ENCODE results near the gene BATF3. TPM values are rescaled to one million over a fixed set of nuclear protein-coding genes. Genes with fewer than 3 reads are reported as not detected.

BATF3 gene
- total RNA-seq, 2 experiments from 2014 or later, result 31.3 to 32.6 TPM

DNA sequence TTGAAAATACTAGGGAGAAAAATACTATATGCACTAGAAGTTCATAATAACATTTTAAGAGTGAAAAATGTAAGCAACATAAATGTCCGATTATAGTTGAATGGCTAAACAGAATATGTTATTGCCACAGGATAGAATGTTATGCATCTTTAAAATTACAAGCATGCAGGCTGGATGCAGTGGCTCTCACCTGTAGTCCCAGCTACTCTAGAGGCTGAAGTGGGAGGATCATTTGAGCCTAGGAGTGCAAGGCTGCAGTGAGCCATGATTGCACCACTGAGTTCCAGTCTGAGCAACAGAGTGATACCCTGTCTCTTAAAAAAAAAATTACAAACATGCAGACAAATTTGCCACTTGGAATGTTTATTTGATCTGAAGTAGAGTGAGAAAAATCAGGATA, 3.0 kb upstream of the BATF3 start:
- H3K27ac Mint-ChIP-seq, result no peak overlapping the region
- H3K9me3 Mint-ChIP-seq (ENCODE audit: insufficient read depth), result no peaks in the 10 kb centered on the region
- CTCF ChIA-PET, result interaction anchor here (1.0 to 4.5 kb wide), 5 partner anchors 13 to 78 kb away, joined by 3 to 47 read pairs (median 4); no protein-coding TSS in a partner anchor
- H3K4me3 Mint-ChIP-seq, result no peak overlapping the region
- POLR2A ChIA-PET, result no interaction called here
- ATAC-seq (no peak), DNase-seq (no peak)
- no peaks in the 10 kb centered on the region for H3K36me3 Mint-ChIP-seq (ENCODE audit: low read depth)
- peaks cover 5% of the 10 kb centered on the region for H3K27me3 Mint-ChIP-seq (ENCODE audit: low read depth)
- peaks cover 31% of the 10 kb centered on the region for H3K4me1 Mint-ChIP-seq (ENCODE audit: low read depth)

DNA sequence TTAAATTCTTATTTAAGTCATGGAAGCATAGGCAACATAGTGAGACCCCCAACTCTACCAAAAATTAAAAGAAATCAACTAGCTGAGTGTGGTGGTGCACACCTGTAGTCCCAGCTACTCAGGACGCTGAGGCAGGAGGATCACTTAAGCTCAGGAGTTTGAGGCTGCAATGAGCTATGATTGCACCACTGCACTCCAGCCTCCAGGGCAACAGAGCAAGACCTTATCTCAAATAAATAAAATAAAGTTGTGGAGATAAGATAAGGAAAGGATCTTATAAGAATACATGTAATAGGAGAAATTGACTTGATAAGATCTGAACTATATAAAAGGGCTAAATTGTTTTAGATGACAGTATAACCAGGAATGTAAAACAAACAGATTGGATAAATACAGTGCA, 2.3 kb upstream of the BATF3 start:
- Mint-ChIP-seq H3K36me3 (ENCODE audit: low read depth) (no peaks in the 10 kb centered on the region), H3K27ac (no peak overlapping the region), H3K4me3 (no peak overlapping the region), H3K9me3 (ENCODE audit: insufficient read depth) (no peaks in the 10 kb centered on the region), H3K27me3 (ENCODE audit: low read depth) (peaks cover 5% of the 10 kb centered on the region), H3K4me1 (ENCODE audit: low read depth) (peaks cover 38% of the 10 kb centered on the region)
- POLR2A ChIA-PET, result interaction anchor here (1.0 kb wide), 1 partner anchor 11 kb away, joined by 3 read pairs; no protein-coding TSS in a partner anchor
- CTCF ChIA-PET, result interaction anchor here (0.5 to 4.5 kb wide), 16 partner anchors 12 to 246 kb away, joined by 3 to 47 read pairs (median 4); partner anchors contain the start of genes NSL1 and TATDN3
- DNase-seq (no peak), ATAC-seq (no peak)

DNA sequence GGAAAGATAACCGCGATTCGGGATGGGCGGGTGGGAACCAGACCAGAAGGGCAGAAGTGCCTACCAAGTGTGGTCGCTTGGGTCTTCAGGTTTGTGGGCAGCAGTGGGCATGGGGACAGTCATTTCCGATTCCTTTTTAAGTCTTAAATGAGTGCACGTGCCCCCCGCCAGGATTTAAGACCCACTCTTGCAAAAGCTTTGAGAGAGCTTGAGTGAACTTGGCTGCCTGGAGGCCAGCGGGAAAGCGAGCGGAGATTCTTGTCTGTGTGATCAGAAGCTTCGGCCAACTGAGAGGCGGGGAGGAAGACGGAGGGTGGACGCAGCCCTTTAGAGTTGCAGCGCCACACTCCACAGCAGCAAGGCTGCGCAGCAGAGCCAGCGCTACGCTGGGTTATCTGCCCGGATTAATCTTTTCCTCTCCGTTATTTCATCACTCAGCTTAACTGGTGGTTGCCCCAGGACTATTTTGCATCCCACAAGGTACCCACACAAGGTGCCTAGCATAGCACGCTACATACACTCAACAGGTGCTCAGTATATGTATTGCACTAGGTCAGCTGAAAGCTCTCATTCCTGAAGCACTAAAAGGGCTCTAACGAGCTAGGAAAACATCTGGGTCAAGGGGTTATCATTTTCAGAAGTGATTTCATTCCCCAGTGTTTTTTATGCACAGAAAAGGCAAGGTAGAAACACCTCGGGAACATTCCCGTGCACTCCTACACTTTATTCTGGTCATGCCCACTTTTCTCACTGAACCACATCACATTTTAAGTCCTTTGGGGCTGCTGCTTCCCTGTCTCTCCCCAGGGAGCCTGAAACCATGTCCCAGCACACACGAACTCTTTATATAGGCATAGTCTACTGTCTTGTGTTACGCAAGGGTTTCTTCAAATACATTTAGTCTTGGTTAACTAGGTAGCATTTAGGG, 1.5 kb upstream of the BATF3 start:
- peaks cover 5% of the 10 kb centered on the region for H3K27me3 Mint-ChIP-seq (ENCODE audit: low read depth)
- peak overlapping the region; percentile 87 for H3K4me3 Mint-ChIP-seq
- peaks cover 4% of the 10 kb centered on the region for H3K36me3 Mint-ChIP-seq (ENCODE audit: low read depth)
- peaks cover 46% of the 10 kb centered on the region for H3K4me1 Mint-ChIP-seq (ENCODE audit: low read depth)
- POLR2A ChIA-PET, result interaction anchor here (1.0 to 1.5 kb wide), 3 partner anchors 10 to 37 kb away, joined by 3 to 4 read pairs (median 3); no protein-coding TSS in a partner anchor
- ATAC-seq (no peak), DNase-seq (peak; percentile 36)
- H3K9me3 Mint-ChIP-seq (ENCODE audit: insufficient read depth), result no peaks in the 10 kb centered on the region
- peak overlapping the region; percentile 74 for H3K27ac Mint-ChIP-seq
- CTCF ChIA-PET, result interaction anchor here (0.5 to 4.5 kb wide), 21 partner anchors 9 to 245 kb away, joined by 3 to 47 read pairs (median 3); partner anchors contain the start of genes NSL1 and TATDN3

DNA sequence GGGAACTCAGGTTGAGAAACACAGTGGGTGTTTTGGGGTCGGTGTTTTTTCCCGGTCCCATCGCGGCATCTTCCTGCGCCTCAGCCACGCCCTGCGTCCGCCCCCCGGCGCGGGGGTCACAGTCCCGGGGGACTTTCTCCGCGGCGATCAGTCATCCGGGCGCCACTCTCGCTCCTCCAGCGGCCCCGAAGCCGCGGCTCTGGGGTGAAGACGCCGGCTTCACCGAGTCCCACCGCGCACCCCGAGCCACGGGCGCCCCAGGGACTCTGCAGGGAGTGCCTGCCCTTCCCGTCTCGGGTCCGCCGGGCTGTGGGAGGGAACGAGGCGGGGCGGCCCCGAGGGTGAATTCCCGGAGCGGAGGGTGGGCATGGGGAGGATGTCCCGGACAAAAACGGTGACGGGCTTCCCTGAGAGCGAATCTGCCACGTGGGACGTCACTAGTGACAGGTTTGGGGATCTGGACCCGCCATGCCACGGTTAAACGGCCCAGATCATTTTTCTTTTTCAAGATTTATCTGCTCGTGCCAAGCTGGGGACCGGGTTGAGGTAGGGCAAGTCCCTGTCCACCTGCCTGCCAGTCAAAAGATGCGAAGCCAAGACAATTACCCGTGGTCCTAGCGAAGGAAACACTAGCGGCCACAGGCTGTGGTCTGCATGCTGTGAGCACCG, 717 bp upstream of the BATF3 start:
- CTCF ChIA-PET, result interaction anchor here (0.8 to 4.5 kb wide), 10 partner anchors 10 to 245 kb away, joined by 3 to 47 read pairs (median 5); partner anchors contain the start of genes NSL1 and TATDN3
- Mint-ChIP-seq H3K27me3 (ENCODE audit: low read depth) (peaks cover 5% of the 10 kb centered on the region), H3K4me3 (peak overlapping the region; percentile 87), H3K9me3 (ENCODE audit: insufficient read depth) (no peaks in the 10 kb centered on the region), H3K4me1 (ENCODE audit: low read depth) (peaks cover 52% of the 10 kb centered on the region), H3K27ac (peak overlapping the region; percentile 74), H3K36me3 (ENCODE audit: low read depth) (peaks cover 12% of the 10 kb centered on the region)
- ATAC-seq (peak; percentile 43), DNase-seq (peak; percentile 52)
- POLR2A ChIA-PET, result interaction anchor here (1.4 to 1.5 kb wide), 2 partner anchors 11 to 38 kb away, joined by 3 to 4 read pairs; no protein-coding TSS in a partner anchor

DNA sequence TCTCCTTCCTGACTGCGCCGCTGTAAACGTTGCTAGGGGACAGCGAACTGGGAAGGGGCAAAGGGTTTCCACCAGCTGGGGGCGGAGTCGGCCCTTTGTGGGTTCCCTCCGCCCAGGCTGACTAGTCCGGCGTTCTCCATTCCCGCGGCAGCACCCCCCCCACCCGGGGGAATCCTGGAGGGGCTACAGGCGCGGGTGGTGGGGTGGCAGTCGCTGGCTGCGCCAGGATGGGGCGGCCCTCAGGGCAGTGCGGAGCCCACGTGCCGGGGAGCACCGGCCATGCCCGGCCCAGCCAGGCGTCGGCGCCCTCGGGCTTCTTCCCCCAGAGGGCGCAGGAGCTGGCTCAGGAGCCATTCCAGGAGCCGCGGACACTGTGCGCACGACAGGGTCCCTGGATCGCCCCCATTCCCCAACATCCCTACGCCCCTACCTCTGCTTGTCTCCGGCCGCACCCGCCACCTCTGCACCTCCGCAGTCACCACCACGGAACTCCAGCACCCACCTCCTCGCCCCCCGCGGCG, 476 bp downstream of the BATF3 start:
- peaks cover 52% of the 10 kb centered on the region for H3K4me1 Mint-ChIP-seq (ENCODE audit: low read depth)
- peak overlapping the region; percentile 80 for H3K27ac Mint-ChIP-seq
- ChIA-PET CTCF (interaction anchor here (0.6 to 4.1 kb wide), 17 partner anchors 8 to 243 kb away, joined by 3 to 37 read pairs (median 4); no protein-coding TSS in a partner anchor), POLR2A (interaction anchor here (0.8 to 1.1 kb wide), 2 partner anchors 15 to 308 kb away, joined by 3 to 4 read pairs; no protein-coding TSS in a partner anchor)
- ATAC-seq (peak; percentile 82), DNase-seq (peak; percentile 64)
- H3K27me3 Mint-ChIP-seq (ENCODE audit: low read depth), result peaks cover 5% of the 10 kb centered on the region
- H3K36me3 Mint-ChIP-seq (ENCODE audit: low read depth), result peaks cover 20% of the 10 kb centered on the region
- H3K9me3 Mint-ChIP-seq (ENCODE audit: insufficient read depth), result no peaks in the 10 kb centered on the region
- H3K4me3 Mint-ChIP-seq, result peak overlapping the region; percentile 87

DNA sequence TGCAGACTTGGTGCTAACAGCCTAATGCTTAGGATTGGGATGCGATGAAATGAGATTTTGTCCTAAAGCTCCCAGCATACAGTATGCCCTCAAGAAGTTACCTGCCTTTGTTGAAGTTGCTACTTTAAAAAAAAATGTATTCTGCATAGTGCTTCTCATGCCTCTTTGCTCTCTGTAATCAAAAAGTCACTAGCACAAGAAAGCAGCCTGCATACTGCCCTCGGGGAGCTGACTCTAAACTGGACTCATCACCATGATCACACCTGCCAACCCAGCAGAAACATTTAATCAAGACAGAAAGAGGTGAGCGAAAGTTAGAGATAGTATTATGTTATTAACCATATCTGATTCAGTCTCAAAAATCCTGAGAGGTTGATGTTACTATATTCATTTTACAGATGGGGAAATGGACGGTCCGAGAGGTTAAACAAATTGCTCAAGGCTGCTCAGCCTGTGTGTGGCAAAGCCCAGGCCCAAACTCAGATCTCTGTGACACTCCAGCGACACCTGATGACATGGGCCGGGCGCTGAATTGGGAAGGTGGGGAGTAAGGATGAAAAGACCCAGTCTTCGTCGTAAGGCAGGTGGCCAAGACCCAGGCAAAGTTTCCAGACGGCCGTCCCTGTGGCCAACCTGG, 1.1 kb downstream of the BATF3 start:
- ATAC-seq (no peak), DNase-seq (no peak)
- peaks cover 52% of the 10 kb centered on the region for H3K4me1 Mint-ChIP-seq (ENCODE audit: low read depth)
- H3K27ac Mint-ChIP-seq, result peak overlapping the region; percentile 78
- ChIA-PET POLR2A (interaction anchor here (0.8 to 1.1 kb wide), 2 partner anchors 15 to 308 kb away, joined by 3 to 4 read pairs; no protein-coding TSS in a partner anchor), CTCF (interaction anchor here (0.8 to 4.1 kb wide), 21 partner anchors 8 to 243 kb away, joined by 3 to 37 read pairs (median 5); no protein-coding TSS in a partner anchor)
- peaks cover 5% of the 10 kb centered on the region for H3K27me3 Mint-ChIP-seq (ENCODE audit: low read depth)
- no peaks in the 10 kb centered on the region for H3K9me3 Mint-ChIP-seq (ENCODE audit: insufficient read depth)
- H3K36me3 Mint-ChIP-seq (ENCODE audit: low read depth), result peaks cover 22% of the 10 kb centered on the region
- H3K4me3 Mint-ChIP-seq, result peak overlapping the region; percentile 87

DNA sequence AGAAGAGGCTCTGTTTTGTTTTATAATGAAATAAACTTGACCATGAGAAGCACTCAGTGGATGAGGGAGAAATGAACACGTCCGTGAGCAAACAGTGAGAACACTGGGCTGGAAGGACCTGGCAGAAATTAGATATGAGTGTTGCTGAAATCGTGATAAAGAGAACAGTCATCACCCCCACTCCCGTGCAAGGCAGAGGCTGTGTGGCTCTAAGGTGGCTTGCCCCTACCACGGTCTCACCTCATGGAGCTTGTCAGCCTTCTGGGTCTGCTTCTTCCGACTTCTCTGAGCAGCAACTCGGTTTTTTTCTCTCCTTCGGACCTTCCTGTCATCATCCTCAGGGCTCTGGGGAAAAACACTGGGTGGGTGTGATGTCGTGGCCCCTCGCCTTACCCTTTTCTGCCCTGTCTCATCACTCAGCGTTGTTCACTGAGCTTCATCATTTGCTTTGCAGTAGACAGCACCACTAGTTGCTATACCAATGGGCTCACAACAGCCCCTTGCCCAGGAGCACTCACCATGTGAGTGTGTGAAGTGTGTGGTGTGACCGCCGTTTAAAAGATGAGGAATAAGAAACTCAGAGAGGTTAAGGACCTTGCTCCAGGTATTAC, 2.8 kb downstream of the BATF3 start:
- ChIA-PET CTCF (interaction anchor here (1.2 to 4.1 kb wide), 10 partner anchors 19 to 220 kb away, joined by 3 to 37 read pairs (median 6); no protein-coding TSS in a partner anchor), POLR2A (no interaction called here)
- H3K27ac Mint-ChIP-seq, result peak overlapping the region; percentile 30
- H3K4me1 Mint-ChIP-seq (ENCODE audit: low read depth), result peaks cover 42% of the 10 kb centered on the region
- no peak for ATAC-seq
- H3K9me3 Mint-ChIP-seq (ENCODE audit: insufficient read depth), result no peaks in the 10 kb centered on the region
- peaks cover 28% of the 10 kb centered on the region for H3K36me3 Mint-ChIP-seq (ENCODE audit: low read depth)
- peaks cover 5% of the 10 kb centered on the region for H3K27me3 Mint-ChIP-seq (ENCODE audit: low read depth)
- DNase-seq, result no peak
- H3K4me3 Mint-ChIP-seq, result peak overlapping the region; percentile 7

DNA sequence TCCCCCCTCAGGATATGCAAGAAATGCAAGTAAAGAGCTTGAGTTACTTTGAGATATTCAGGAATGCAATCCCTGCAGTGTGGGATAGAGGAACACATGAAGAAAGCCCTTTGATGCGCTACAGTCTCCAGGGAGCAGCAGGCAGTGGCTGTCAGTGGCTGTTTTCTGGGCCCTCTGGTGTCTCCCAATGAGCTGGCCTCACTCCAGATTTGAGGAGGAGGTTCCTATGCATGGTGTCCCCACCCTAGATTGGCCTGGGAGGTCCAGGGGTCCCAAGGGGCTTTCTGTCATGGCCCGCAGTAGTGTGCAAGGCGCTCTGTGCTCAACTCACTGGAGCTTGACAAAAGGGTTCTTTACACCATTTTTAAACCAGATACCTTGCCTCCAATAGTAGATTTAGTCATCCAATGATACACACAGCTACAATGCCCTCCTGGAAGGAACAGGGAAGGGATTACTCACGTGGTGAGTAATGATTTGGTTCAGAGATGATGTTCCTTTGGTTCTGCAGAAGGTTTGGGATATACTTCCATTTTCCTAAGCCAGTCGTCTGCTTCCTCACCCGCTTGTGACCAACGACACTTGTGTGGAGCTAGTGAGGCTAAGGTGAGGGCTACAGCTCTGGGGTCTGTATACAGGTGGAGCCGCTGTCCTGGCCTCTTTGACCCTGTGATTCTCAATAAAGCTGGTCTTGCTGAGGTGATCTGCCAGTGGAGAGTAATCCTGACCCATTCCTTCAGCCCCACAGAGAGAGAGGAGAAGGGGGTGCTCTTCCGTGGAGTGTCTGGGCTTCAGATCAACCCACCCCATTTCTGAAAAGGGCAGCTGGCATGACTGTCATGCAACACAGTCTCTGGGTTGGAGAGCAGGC, 6.6 kb downstream of the BATF3 start:
- H3K4me1 Mint-ChIP-seq (ENCODE audit: low read depth), result peaks cover 28% of the 10 kb centered on the region
- ChIA-PET CTCF (interaction anchor here (1.4 to 3.7 kb wide), 2 partner anchors 28 to 89 kb away, joined by 5 to 15 read pairs; no protein-coding TSS in a partner anchor), POLR2A (interaction anchor here (1.7 kb wide), 1 partner anchor 9 kb away, joined by 4 read pairs; no protein-coding TSS in a partner anchor)
- no peaks in the 10 kb centered on the region for H3K9me3 Mint-ChIP-seq (ENCODE audit: insufficient read depth)
- no peaks in the 10 kb centered on the region for H3K27me3 Mint-ChIP-seq (ENCODE audit: low read depth)
- no peak for DNase-seq
- no peak overlapping the region for H3K27ac Mint-ChIP-seq
- H3K36me3 Mint-ChIP-seq (ENCODE audit: low read depth), result peaks cover 31% of the 10 kb centered on the region
- no peak for ATAC-seq
- H3K4me3 Mint-ChIP-seq, result no peak overlapping the region

DNA sequence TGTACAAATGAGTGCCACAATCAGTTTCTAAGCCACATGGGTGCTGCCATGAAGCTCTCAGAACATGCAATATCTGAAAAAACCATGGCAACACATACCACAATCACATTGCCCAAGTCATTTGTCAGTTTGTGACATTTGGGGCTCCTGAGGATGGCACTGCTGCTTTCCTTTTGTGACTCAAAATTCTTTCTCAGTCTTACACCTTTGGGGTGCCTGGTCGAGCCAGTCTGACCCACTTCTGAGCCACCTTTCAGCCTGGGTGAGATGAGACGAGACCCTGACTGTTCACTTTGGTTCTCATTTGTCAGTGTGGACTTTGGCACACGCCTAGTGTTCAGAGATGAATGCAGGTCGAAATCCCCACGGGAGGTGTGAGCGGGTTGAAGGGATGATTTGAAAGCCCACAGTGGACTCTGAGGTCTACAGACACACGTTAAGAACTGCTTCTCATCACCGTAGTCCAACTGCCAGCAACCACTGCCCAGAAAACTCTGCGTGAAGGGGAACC, 8.0 kb downstream of the BATF3 start:
- Mint-ChIP-seq H3K36me3 (ENCODE audit: low read depth) (peaks cover 39% of the 10 kb centered on the region), H3K4me1 (ENCODE audit: low read depth) (peaks cover 26% of the 10 kb centered on the region), H3K4me3 (no peak overlapping the region), H3K9me3 (ENCODE audit: insufficient read depth) (no peaks in the 10 kb centered on the region), H3K27ac (no peak overlapping the region), H3K27me3 (ENCODE audit: low read depth) (no peaks in the 10 kb centered on the region)
- CTCF ChIA-PET, result interaction anchor here (1.2 to 3.7 kb wide), 5 partner anchors 7 to 90 kb away, joined by 3 to 15 read pairs (median 5); partner anchors contain the start of gene BATF3
- ATAC-seq, result peak; percentile 38
- DNase-seq, result no peak
- POLR2A ChIA-PET, result interaction anchor here (1.0 to 1.4 kb wide), 2 partner anchors 10 to 83 kb away, joined by 3 to 4 read pairs; partner anchors contain the start of gene ATF3
